Renal cortex interstitium (tissue), 15 donors: ENCODE measurements around the gene RRBP1. TPM values are rescaled to one million over a fixed set of nuclear protein-coding genes. Genes with fewer than 3 reads are reported as not detected.

Experiments
- DNase-seq, 11 donors: peaks; one replicate each; pipeline ENCODE4 v3.0.0-alpha.2; 2013; ENCODE audit warnings: low read depth in 9 of 11, low spot score in 4 of 11; ENCODE audit errors: extremely low read depth in 1 of 11
- long read RNA-seq, 16 experiments: transcript quantifications; one replicate each; lab custom pipeline, GENCODE V29; 2026
- polyA plus RNA-seq, 3 donors: library from polyadenylated mRNA; unstranded; fragments of 120-200 nt; gene quantifications; one replicate each; pipeline ENCODE4 v1.2.1, GENCODE V29; 2013; ENCODE audit not compliant: insufficient read length in 3 of 3

The RRBP1 gene, protein sequence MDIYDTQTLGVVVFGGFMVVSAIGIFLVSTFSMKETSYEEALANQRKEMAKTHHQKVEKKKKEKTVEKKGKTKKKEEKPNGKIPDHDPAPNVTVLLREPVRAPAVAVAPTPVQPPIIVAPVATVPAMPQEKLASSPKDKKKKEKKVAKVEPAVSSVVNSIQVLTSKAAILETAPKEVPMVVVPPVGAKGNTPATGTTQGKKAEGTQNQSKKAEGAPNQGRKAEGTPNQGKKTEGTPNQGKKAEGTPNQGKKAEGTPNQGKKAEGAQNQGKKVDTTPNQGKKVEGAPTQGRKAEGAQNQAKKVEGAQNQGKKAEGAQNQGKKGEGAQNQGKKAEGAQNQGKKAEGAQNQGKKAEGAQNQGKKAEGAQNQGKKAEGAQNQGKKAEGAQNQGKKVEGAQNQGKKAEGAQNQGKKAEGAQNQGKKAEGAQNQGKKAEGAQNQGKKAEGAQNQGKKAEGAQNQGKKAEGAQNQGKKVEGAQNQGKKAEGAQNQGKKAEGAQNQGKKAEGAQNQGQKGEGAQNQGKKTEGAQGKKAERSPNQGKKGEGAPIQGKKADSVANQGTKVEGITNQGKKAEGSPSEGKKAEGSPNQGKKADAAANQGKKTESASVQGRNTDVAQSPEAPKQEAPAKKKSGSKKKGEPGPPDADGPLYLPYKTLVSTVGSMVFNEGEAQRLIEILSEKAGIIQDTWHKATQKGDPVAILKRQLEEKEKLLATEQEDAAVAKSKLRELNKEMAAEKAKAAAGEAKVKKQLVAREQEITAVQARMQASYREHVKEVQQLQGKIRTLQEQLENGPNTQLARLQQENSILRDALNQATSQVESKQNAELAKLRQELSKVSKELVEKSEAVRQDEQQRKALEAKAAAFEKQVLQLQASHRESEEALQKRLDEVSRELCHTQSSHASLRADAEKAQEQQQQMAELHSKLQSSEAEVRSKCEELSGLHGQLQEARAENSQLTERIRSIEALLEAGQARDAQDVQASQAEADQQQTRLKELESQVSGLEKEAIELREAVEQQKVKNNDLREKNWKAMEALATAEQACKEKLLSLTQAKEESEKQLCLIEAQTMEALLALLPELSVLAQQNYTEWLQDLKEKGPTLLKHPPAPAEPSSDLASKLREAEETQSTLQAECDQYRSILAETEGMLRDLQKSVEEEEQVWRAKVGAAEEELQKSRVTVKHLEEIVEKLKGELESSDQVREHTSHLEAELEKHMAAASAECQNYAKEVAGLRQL (N-terminal part only)
- polyA plus RNA-seq: 100 to 1,000 TPM; 109 to 149 (median 118) TPM
- long read RNA-seq, donor 1, transcript RRBP1-205 (2 exons, 1,191 nt): major isoform, 12 of 40 reads
- long read RNA-seq, donor 1, partial matches to known transcripts: 24 of 40 reads
- long read RNA-seq, donor 1, other reads (novel, unspliced or antisense): 0 of 40 reads
- long read RNA-seq, donor 2, full-length matches to known transcripts: 17 of 37 reads
- long read RNA-seq, donor 2, partial matches to known transcripts: 20 of 37 reads
- long read RNA-seq, donor 2, other reads (novel, unspliced or antisense): 0 of 37 reads
- long read RNA-seq, donor 3, full-length matches to known transcripts: 38 of 71 reads
- long read RNA-seq, donor 3, partial matches to known transcripts: 33 of 71 reads
- long read RNA-seq, donor 3, other reads (novel, unspliced or antisense): 0 of 71 reads
- long read RNA-seq, donor 4, full-length matches to known transcripts: 12 of 18 reads
- long read RNA-seq, donor 4, partial matches to known transcripts: 6 of 18 reads
- long read RNA-seq, donor 4, other reads (novel, unspliced or antisense): 0 of 18 reads
- long read RNA-seq, donor 5, full-length matches to known transcripts: 36 of 121 reads
- long read RNA-seq, donor 5, partial matches to known transcripts: 85 of 121 reads
- long read RNA-seq, donor 5, other reads (novel, unspliced or antisense): 0 of 121 reads
- long read RNA-seq, donor 6, transcript RRBP1-205 (2 exons, 1,191 nt): major isoform, 20 of 51 reads
- long read RNA-seq, donor 6, transcript RRBP1-207 (6 exons, 2,200 nt): minor isoform, 7 of 51 reads
- long read RNA-seq, donor 6, partial matches to known transcripts: 24 of 51 reads
- long read RNA-seq, donor 6, other reads (novel, unspliced or antisense): 0 of 51 reads
- long read RNA-seq, donor 7, full-length matches to known transcripts: 32 of 70 reads
- long read RNA-seq, donor 7, partial matches to known transcripts: 38 of 70 reads
- long read RNA-seq, donor 7, other reads (novel, unspliced or antisense): 0 of 70 reads
- long read RNA-seq, donor 8, full-length matches to known transcripts: 32 of 59 reads
- long read RNA-seq, donor 8, partial matches to known transcripts: 27 of 59 reads
- long read RNA-seq, donor 8, other reads (novel, unspliced or antisense): 0 of 59 reads
- long read RNA-seq, donor 9, full-length matches to known transcripts: 19 of 46 reads
- long read RNA-seq, donor 9, partial matches to known transcripts: 27 of 46 reads
- long read RNA-seq, donor 9, other reads (novel, unspliced or antisense): 0 of 46 reads
- long read RNA-seq, donor 10, full-length matches to known transcripts: 20 of 33 reads
- long read RNA-seq, donor 10, partial matches to known transcripts: 13 of 33 reads
- long read RNA-seq, donor 10, other reads (novel, unspliced or antisense): 0 of 33 reads
- long read RNA-seq, donor 11, transcript RRBP1-205 (2 exons, 1,191 nt): major isoform, 10 of 32 reads
- long read RNA-seq, donor 11, partial matches to known transcripts: 21 of 32 reads
- long read RNA-seq, donor 11, other reads (novel, unspliced or antisense): 0 of 32 reads
- long read RNA-seq, donor 12, full-length matches to known transcripts: 13 of 18 reads
- long read RNA-seq, donor 12, partial matches to known transcripts: 5 of 18 reads
- long read RNA-seq, donor 12, other reads (novel, unspliced or antisense): 0 of 18 reads
- long read RNA-seq, donor 13, full-length matches to known transcripts: 51 of 122 reads
- long read RNA-seq, donor 13, partial matches to known transcripts: 71 of 122 reads
- long read RNA-seq, donor 13, other reads (novel, unspliced or antisense): 0 of 122 reads
- long read RNA-seq, donor 14, full-length matches to known transcripts: 20 of 38 reads
- long read RNA-seq, donor 14, partial matches to known transcripts: 18 of 38 reads
- long read RNA-seq, donor 14, other reads (novel, unspliced or antisense): 0 of 38 reads
- long read RNA-seq, donor 15, full-length matches to known transcripts: 7 of 24 reads
- long read RNA-seq, donor 15, partial matches to known transcripts: 17 of 24 reads
- long read RNA-seq, donor 15, other reads (novel, unspliced or antisense): 0 of 24 reads
- long read RNA-seq, donor 16, full-length matches to known transcripts: 44 of 141 reads
- long read RNA-seq, donor 16, partial matches to known transcripts: 97 of 141 reads
- long read RNA-seq, donor 16, other reads (novel, unspliced or antisense): 0 of 141 reads

DNA sequence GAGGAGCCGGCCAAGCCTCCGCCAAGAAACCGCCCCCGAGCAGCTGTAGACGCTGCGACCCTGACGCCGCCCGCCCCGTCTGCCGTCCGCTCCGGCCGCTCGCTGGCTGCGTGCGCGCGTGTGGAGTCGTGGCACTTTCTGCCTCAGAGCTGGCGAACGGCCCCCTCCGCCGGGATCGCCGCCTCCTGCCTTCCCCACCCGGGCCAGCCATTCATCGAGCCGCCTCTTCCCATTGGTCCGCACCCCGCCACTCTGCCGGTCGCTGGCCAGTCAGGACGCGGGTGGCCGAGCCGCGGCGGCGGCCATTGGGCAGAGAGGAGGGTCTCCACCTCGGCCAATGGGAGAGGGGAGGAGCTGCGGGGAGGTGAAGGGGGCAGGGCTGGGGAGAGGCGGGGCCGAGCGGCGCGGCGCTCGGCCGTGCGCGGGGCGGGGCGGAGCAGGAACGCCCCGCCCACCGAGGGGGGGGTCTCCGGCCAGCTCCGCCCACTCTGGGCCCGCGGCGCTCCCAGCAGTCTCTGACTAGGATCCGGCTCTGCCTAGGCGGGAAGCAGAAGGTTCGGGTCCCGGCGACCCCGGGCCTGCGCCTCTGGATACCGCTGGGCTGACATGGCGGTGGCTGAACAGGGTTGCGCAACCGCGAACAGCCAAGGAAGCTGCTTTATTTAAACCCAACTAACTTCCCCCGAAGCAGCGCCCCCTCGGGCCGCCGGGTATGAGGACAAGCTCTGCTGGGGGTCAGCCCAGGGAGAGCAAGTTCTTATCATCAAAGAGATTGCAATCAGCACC lies at the start of gene RRBP1:
Gene RRBP1 (minus strand): TSS at position 140 of the 786 bp plus-strand sequence. CDS start 21,735 bp downstream, outside the sequence.
- DNase-seq: peak; percentile 79 to 97 (median 96)

DNA sequence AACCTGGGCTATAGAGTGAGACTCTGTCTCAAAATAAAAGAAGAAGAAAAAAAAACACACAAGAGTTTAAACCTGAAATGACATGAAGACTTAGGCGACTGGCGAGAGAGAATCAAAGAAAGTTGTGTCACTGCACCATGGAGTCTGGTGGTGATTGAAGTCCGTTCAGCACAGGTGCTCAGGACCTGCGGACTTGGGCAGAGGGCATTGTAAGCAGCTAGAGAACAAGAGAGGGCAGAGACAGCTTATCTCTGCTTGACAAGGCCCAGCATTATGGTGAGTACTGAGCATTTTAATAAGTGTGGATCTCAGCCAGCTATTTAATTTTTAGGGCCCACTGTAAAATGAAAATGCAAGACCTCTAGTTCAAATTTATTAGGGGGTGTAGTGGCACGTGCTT lies 49.2 kb upstream of the RRBP1 start:
- DNase-seq: no peak

DNA sequence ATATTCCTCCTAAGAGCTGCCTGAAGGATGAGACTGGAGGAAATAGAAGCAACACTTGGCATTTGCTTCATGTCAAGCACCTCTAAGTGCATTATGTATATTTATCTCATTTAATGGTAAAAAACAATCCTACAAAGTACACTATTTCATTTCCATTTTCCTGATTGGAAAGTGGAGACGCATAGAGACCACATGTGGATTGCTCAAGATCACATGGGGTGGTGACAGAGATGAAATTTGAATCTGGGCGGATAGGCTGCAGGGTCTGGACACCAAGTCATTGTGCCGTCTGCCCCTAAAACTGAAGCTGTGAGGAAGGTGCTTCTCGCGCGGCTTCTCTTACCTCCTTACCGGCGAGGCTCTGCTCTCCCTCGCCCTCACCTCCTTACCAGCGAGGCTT lies 48.0 kb upstream of the RRBP1 start:
- no peak for DNase-seq

DNA sequence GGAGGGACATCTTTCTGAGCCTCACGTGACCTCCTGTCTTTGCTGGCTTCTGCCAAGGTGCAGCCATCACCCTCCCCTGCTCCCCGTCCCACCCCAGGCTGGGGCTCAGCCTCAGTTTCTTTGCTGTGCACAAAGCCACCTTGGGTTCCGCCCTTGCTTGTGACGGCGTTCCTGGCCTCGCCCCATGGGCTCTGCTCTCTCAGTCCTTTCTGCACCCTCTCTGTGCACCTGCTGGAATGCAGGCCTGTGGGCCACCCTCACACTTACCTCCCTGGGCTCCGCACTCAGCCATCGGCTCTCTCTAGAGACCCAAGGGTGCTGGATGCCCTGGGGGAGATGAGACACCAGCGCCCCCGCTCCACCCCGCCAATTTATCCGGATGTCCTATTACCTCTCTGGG lies 46.0 kb upstream of the RRBP1 start:
- no peak for DNase-seq

DNA sequence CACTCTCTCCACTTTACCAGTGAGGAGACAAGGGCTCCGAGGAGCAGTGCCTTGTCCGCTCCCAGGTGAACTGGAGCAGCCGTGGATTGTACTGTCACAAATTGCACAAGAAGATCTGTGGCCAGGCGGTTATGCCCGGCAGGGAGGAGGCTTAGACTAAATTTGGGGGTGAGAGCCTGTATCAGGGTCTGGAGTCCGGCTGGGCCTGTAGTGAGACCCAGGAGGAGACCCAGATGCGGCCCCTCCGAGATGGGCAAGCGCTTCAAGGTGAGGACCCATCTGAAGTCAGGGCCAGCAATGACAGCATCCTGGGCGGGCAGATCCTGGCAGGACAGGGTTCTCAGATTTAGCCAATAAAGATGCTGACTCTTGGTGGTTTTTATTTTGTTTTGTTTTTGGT lies 45.3 kb upstream of the RRBP1 start:
- DNase-seq: no peak

DNA sequence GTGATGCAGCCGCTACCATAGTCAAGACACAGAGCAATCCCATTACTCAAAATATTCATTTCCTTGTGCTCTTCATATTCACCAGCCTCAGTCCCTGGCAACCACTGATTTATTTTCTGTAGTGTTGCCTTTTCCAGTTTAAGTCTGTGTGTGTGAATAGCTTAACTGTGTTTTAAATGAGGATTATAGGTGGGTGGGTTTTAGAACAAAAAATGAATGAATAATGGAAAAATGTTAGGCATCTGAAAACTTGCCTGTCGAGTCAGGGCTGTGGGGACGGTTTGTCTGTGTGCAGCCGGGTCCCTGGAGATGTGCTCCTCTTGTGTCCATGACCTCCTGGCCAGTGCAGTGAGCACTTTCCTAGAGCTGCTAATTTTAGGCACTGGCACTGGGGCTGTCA lies 44.9 kb upstream of the RRBP1 start:
- DNase-seq: no peak

DNA sequence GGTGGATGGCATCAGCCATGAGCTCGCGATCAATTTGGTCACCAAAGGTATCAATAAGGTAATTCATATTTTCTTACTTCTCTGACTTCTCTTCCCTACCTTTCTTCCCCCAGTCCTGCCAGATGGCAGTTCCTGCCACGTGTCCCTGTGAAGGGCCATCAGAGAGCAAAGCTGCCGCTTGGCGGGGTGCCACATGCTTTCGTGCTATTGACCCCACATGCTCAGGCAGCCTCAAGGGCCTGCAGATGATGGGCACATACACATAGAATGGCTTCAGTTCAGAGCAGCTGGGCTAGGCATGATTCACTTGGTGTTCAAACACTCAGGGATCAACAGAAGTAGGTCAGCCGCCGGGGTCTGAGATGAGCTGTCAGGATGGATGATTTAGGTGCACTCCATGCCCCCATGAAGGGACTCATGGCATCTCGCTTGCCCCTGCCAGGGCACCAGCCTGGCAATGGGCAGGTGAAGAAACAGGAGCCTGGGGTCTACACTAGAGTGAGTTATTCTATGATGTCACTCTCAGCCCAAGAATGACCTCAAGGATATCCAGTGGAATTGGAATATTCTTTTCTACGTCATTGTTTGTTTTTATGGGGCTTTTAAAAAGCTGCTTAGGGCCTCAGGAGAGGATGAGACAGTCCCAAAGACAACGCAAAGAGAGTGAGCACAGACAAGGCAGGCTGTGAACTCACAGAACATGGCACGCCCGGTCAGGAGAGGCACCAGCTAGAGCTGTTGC lies 43.2 kb upstream of the RRBP1 start:
- DNase-seq: no peak

DNA sequence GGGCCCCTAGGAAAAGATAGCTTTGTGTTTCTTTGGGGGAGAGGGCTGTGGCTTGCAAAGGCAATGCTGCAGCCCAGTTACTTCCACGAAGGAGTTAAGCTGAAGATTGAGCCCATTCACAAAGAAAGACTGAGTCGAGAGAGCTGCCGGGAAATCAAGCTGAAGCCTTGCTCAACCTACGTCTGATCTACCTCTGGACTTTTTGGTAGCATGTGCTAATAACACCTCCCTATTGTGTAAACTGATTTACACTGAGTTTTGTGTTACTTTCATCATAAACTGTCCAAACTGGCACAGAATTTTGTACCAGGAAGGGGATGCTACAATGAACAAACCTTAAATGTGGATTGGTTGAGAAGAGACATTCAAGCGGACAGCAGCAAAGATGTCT lies 41.3 kb upstream of the RRBP1 start:
- no peak for DNase-seq

DNA sequence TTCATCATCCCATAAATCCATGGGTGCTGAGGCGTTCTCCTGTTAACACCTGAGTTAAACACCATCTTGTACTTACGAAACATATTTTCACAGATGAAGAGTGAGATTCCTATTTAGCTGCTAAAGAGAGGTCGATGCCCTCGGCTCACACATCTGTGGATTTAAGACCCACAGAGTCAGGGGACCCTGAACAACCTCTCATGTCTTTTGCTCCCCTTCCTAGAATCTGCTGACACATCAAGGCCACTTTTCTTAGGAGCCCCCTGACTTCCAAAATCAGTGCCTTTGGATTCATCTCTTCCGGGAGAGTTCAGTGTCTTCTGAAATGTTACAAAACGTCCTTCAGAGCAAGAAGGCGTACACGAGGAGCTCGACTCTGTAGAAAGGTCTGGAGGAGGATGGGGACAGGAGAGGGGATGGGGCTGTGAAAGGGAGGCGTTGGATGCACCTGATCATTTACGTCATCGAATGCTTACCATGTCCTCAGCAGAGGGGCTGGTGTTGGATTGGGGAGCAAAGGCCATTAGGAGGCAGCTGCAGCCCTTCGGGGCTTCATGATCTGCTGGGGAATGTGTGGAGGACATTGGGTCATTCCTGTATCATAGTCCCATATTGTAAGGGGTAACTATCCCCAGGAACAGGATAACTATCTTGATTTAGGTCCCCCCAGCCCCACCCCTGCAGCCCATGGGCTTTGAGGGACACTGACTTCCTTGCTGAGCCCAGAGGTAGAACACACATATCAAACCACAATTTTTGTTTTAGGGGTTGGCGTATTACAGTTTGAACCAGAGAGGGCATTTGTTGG lies 40.7 kb upstream of the RRBP1 start:
- no peak for DNase-seq

DNA sequence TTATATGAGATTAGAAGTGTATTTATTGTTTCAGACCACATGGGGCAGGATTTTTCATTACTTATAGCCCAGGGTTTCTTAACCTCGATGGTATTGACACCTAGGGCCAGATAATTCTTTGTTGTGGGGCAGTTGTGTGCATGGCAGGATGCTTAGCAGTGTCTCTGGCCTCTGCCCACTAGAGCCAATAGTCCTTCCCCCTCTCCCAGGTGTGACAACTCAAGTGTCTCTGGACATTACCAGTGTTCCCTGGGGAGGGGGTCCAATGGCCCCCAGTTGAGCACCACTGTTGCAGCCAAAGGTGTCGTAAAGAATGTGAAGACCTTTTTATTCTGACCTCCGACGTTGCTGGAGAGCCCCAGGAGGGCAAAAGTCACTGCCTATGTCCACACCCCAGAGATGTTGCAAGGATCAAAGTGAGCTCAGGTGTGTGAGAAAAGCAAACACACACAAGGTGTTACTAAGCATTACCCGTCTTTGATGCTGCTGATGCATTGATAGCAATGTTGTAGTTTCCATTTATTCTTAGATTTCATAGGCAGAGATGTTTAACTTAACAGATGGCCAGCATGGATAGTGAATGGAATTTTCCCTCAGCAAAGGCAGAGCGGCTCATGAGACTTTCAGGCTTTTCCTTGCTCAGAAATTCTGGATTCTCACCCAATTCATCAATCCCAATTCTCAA lies 39.9 kb upstream of the RRBP1 start:
- DNase-seq: no peak

DNA sequence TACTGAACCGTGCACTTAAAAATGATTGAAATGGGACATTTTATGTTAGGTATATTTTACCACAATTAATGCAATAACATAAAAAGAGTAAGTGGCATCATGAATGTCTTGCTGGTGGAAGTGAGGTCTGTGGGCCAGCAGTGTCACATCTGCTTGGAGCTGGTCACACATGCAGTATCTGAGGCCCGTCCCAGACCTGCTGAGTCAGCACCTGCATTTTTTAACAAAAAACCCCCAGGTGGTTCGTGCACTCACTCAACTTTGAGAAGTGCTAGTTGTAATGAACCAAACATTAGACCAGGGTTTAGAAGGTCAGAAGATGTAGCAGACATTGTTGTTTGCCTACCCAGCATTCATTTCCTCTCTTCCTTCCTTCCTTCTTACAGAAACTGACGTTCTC lies 38.7 kb upstream of the RRBP1 start:
- DNase-seq: no peak

DNA sequence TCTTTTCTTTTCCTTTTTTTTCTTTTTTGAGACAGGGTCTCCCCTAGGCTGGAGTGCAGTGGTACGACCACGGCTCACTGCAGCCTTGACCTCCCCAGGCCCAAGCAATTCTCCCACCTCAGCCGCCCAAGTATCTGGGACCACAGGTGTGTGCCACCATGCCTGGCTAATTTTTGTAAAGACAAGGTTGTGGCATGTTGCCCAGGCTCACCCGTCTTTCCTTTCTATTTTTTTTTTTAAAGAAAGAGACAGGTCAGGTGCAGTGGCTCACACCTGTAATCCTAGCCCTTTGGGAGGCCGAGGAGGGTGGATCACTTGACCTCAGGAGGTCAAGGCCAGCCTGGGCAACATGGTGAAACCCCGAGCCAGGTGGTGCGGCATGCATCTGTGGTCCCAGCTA lies 34.3 kb upstream of the RRBP1 start:
- DNase-seq: no peak
